ENCODE measurements around the gene MYCT1.

MYCT1 gene

GRCh38 chr6:152695372-152696045 lies 2.2 kb upstream of the MYCT1 start:
- TF ChIP-seq ELF4 (IDR thresholded peaks at IDR 0.05) (no peak), FOXA1 (IDR thresholded peaks at IDR 0.05) (no peak), FOXM1 (IDR thresholded peaks at IDR 0.05; ENCODE audit: borderline replicate concordance) (no peak), SP1 (IDR thresholded peaks at IDR 0.05) (no peak), ZNF384 (IDR thresholded peaks at IDR 0.05) (no peak), TARDBP (IDR thresholded peaks at IDR 0.05) (no peak), LEF1 (IDR thresholded peaks at IDR 0.05; ENCODE audit: borderline replicate concordance) (no peak), BHLHE40 (IDR thresholded peaks at IDR 0.05; ENCODE audit: borderline replicate concordance) (no peak), NFRKB (IDR thresholded peaks at IDR 0.05) (no peak), ARNT (IDR thresholded peaks at IDR 0.05) (no peak), L3MBTL2 (conservative IDR thresholded peaks at IDR 0.05) (no peak), SUZ12 (IDR thresholded peaks at IDR 0.05) (no peak), FOXK2 (IDR thresholded peaks at IDR 0.05) (no peak), CTBP1 (IDR thresholded peaks at IDR 0.05; ENCODE audit: borderline replicate concordance) (no peak), HDGF (IDR thresholded peaks at IDR 0.05; ENCODE audit: borderline replicate concordance) (no peak)
- TF ChIP-seq, protein P1, sequence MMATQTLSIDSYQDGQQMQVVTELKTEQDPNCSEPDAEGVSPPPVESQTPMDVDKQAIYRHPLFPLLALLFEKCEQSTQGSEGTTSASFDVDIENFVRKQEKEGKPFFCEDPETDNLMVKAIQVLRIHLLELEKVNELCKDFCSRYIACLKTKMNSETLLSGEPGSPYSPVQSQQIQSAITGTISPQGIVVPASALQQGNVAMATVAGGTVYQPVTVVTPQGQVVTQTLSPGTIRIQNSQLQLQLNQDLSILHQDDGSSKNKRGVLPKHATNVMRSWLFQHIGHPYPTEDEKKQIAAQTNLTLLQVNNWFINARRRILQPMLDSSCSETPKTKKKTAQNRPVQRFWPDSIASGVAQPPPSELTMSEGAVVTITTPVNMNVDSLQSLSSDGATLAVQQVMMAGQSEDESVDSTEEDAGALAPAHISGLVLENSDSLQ (IDR thresholded peaks at IDR 0.05) = no peak
- CTCF ChIA-PET = no interaction called here
- DNase-seq (ENCODE audit: extremely low spot score) = no peak
- POLR2A ChIA-PET = no interaction called here

- ChIA-PET POLR2A (no interaction called here), CTCF (no interaction called here)
- DNase-seq (ENCODE audit: extremely low spot score) = no peak
- TF ChIP-seq TARDBP (IDR thresholded peaks at IDR 0.05) = no peak
- no peak for TF ChIP-seq SUZ12 (IDR thresholded peaks at IDR 0.05)
- TF ChIP-seq, protein P1 (IDR thresholded peaks at IDR 0.05) = no peak
- no peak for TF ChIP-seq L3MBTL2 (conservative IDR thresholded peaks at IDR 0.05)
- no peak for TF ChIP-seq FOXK2 (IDR thresholded peaks at IDR 0.05)
- no peak for TF ChIP-seq CTBP1 (IDR thresholded peaks at IDR 0.05; ENCODE audit: borderline replicate concordance)
- no peak for TF ChIP-seq LEF1 (IDR thresholded peaks at IDR 0.05; ENCODE audit: borderline replicate concordance)
These were observed 1.2 kb upstream of the MYCT1 start for GRCh38 chr6:152696522-152696921.

DNA sequence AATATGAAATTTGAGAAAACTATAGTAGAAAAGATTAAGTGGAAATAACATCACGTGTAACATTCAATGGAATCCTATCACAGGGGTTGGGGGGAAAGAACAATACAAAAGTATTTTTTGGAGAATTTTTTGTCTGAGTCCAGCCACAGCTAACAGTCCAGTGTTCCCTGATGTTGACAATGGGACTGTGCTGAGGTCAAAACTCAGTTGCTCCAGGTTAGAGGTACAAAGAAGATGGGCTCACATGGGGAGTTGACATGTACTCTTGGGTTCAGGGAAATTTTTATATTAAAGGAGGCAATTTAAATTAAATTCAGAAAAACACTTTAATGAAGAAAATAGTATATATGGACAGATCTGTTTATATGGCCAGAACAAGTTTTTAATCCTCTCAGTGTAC lies 995 bp downstream of the MYCT1 start:
- CTCF ChIA-PET = no interaction called here
- POLR2A ChIA-PET = no interaction called here
- no peak for TF ChIP-seq LEF1 (IDR thresholded peaks at IDR 0.05; ENCODE audit: borderline replicate concordance)
- no peak for TF ChIP-seq ARNT (IDR thresholded peaks at IDR 0.05)
- no peak for TF ChIP-seq NFRKB (IDR thresholded peaks at IDR 0.05)
- TF ChIP-seq, protein P1 (IDR thresholded peaks at IDR 0.05) = no peak
- TF ChIP-seq TARDBP (IDR thresholded peaks at IDR 0.05) = no peak
- TF ChIP-seq FOXM1 (IDR thresholded peaks at IDR 0.05; ENCODE audit: borderline replicate concordance) = no peak
- TF ChIP-seq CTBP1 (IDR thresholded peaks at IDR 0.05; ENCODE audit: borderline replicate concordance) = no peak
- no peak for TF ChIP-seq HDGF (IDR thresholded peaks at IDR 0.05; ENCODE audit: borderline replicate concordance)
- TF ChIP-seq L3MBTL2 (conservative IDR thresholded peaks at IDR 0.05) = no peak
- TF ChIP-seq FOXA1 (IDR thresholded peaks at IDR 0.05) = no peak
- no peak for TF ChIP-seq ZNF384 (IDR thresholded peaks at IDR 0.05)
- no peak for TF ChIP-seq SUZ12 (IDR thresholded peaks at IDR 0.05)
- DNase-seq (ENCODE audit: extremely low spot score) = no peak

GRCh38 chr6:152700427-152700826 lies 2.7 kb downstream of the MYCT1 start:
- ChIA-PET POLR2A (no interaction called here), CTCF (no interaction called here)
- no peak for TF ChIP-seq CTBP1 (IDR thresholded peaks at IDR 0.05; ENCODE audit: borderline replicate concordance)
- no peak for TF ChIP-seq BHLHE40 (IDR thresholded peaks at IDR 0.05; ENCODE audit: borderline replicate concordance)
- TF ChIP-seq HDGF (IDR thresholded peaks at IDR 0.05; ENCODE audit: borderline replicate concordance) = no peak
- TF ChIP-seq FOXM1 (IDR thresholded peaks at IDR 0.05; ENCODE audit: borderline replicate concordance) = no peak
- no peak for TF ChIP-seq L3MBTL2 (conservative IDR thresholded peaks at IDR 0.05)
- no peak for TF ChIP-seq ARNT (IDR thresholded peaks at IDR 0.05)
- TF ChIP-seq SP1 (IDR thresholded peaks at IDR 0.05) = no peak
- no peak for TF ChIP-seq NFRKB (IDR thresholded peaks at IDR 0.05)
- no peak for TF ChIP-seq TARDBP (IDR thresholded peaks at IDR 0.05)
- TF ChIP-seq, protein P1 (IDR thresholded peaks at IDR 0.05) = no peak
- no peak for TF ChIP-seq SUZ12 (IDR thresholded peaks at IDR 0.05)
- no peak for TF ChIP-seq FOXA1 (IDR thresholded peaks at IDR 0.05)
- TF ChIP-seq LEF1 (IDR thresholded peaks at IDR 0.05; ENCODE audit: borderline replicate concordance) = no peak
- TF ChIP-seq ELF4 (IDR thresholded peaks at IDR 0.05) = no peak
- no peak for TF ChIP-seq ZNF384 (IDR thresholded peaks at IDR 0.05)
- DNase-seq (ENCODE audit: extremely low spot score) = no peak

DNA sequence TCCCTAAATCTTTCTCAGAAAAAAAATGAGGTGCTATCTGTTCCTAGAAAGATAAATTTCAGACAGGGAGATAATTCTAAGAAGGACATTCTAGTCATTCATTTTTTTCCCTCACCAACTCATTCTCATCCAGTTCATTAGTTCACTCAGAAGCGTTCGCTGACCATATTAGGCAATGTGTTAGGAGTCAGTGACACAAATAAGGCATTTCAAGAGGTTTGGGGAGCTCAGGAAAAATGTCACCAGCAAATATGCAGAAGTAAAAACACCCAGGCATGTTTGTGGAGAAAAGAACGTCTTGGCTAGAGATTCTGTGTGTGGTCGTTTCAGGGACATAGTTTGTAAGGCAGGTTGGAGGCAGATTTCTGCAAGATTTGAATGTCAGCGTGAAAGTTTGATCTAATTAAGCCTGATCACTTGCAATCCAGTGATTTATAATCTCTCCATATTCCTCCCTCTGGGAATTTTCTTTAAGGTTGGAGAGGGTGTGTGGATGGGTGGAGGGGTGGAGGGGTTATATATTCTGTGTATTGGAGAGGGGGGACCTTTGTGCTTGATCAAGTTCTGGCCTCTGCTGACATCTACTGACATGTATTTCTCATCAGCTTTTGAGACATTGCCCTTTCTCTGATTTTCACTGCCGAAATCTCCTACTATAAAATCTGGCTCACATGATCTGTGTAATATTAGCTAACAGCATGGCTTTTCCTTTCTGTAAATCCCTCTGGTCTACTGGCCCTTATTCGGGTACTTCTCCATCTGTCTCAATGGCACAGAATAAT lies 3.6 kb downstream of the MYCT1 start:
- ChIA-PET POLR2A (no interaction called here), CTCF (no interaction called here)
- no peak for TF ChIP-seq TARDBP (IDR thresholded peaks at IDR 0.05)
- TF ChIP-seq BHLHE40 (IDR thresholded peaks at IDR 0.05; ENCODE audit: borderline replicate concordance) = no peak
- TF ChIP-seq ELF4 (IDR thresholded peaks at IDR 0.05) = no peak
- TF ChIP-seq SP1 (IDR thresholded peaks at IDR 0.05) = no peak
- no peak for TF ChIP-seq CTBP1 (IDR thresholded peaks at IDR 0.05; ENCODE audit: borderline replicate concordance)
- no peak for TF ChIP-seq NFRKB (IDR thresholded peaks at IDR 0.05)
- TF ChIP-seq HDGF (IDR thresholded peaks at IDR 0.05; ENCODE audit: borderline replicate concordance) = no peak
- TF ChIP-seq FOXM1 (IDR thresholded peaks at IDR 0.05; ENCODE audit: borderline replicate concordance) = no peak
- TF ChIP-seq SUZ12 (IDR thresholded peaks at IDR 0.05) = no peak
- TF ChIP-seq, protein P1 (IDR thresholded peaks at IDR 0.05) = no peak
- no peak for TF ChIP-seq LEF1 (IDR thresholded peaks at IDR 0.05; ENCODE audit: borderline replicate concordance)
- TF ChIP-seq L3MBTL2 (conservative IDR thresholded peaks at IDR 0.05) = no peak
- no peak for TF ChIP-seq ZNF384 (IDR thresholded peaks at IDR 0.05)
- no peak for TF ChIP-seq FOXA1 (IDR thresholded peaks at IDR 0.05)
- no peak for TF ChIP-seq FOXK2 (IDR thresholded peaks at IDR 0.05)
- DNase-seq (ENCODE audit: extremely low spot score) = no peak
